ENCODE measurements around the gene XXYLT1.

Gene XXYLT1

DNA sequence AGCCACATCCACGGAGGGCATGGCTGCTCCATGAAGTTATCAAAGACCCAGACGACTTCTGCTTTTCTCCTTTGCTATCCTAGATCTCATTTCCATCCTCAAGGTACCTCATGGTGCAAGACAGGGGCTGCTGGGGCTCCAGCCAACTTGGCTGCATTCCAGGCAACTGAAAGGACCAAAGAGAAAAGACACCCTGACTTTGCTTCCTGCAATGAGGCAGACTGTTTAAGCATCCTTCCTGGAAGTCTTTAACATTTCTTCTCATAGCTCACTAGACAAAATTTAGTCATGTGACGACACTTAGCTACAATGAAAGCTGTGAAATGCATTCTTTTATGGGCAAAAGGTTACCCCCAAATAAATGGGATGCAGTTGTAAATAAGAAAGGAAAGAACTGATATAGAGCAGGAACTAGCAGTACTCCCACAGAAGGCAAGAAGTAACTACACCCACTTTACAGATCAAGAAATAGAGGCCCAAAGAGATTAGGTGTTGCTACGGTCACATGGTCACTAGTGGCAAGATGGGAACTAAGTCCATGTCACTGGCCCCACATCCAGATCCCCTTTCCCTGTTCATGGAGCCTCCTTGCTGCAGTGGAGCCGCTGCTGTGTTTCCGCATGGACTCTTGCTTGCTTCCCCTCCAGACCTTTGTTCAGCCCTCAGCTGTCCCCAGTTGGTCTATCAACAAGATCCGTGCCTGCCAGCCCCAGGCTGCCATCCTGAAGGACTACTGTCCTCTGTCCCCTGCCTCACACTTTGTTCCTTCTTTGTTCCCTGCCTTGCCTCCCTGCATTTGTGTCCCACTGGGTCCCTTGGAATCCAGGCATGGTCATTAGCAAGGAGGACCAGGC, 107.0 kb downstream of the XXYLT1 start:
- Histone ChIP-seq H3K4me1 (ENCODE audit: insufficient read depth, low read length, severe bottlenecking) (no peaks in the 10 kb centered on the region), H3K79me2 (ENCODE audit: insufficient read depth, low read length) (no peaks in the 10 kb centered on the region), H3K27me3 (ENCODE audit: insufficient read depth, low read length) (0 out of 2 replicates have a peak, but pooled peaks cover 3% of the 10 kb centered on the region), H3K27ac (ENCODE audit: low read depth, low read length, poor library complexity, severe bottlenecking) (no peak overlapping the region), H3K9ac (ENCODE audit: low read length) (no peak overlapping the region), H2AFZ (ENCODE audit: low read length) (no peak overlapping the region), H3K36me3 (ENCODE audit: insufficient read depth, low read length) (no peaks in the 10 kb centered on the region), H3K4me3 (ENCODE audit: low read depth, low read length, poor library complexity, severe bottlenecking) (no peak overlapping the region), H4K20me1 (ENCODE audit: insufficient read depth, low read length) (no peaks in the 10 kb centered on the region), H3K9me2 (ENCODE audit: low read depth, low read length) (no peaks in the 10 kb centered on the region), H3K4me2 (ENCODE audit: low read length) (no peak overlapping the region), H3F3A (ENCODE audit: insufficient read depth, low read length) (no peaks in the 10 kb centered on the region), H3K9me3 (ENCODE audit: low read length) (no peaks in the 10 kb centered on the region)
- TF ChIP-seq EZH2 (IDR thresholded peaks at IDR 0.05; ENCODE audit: borderline replicate concordance, low read length), result no peak
- TF ChIP-seq, protein P1, sequence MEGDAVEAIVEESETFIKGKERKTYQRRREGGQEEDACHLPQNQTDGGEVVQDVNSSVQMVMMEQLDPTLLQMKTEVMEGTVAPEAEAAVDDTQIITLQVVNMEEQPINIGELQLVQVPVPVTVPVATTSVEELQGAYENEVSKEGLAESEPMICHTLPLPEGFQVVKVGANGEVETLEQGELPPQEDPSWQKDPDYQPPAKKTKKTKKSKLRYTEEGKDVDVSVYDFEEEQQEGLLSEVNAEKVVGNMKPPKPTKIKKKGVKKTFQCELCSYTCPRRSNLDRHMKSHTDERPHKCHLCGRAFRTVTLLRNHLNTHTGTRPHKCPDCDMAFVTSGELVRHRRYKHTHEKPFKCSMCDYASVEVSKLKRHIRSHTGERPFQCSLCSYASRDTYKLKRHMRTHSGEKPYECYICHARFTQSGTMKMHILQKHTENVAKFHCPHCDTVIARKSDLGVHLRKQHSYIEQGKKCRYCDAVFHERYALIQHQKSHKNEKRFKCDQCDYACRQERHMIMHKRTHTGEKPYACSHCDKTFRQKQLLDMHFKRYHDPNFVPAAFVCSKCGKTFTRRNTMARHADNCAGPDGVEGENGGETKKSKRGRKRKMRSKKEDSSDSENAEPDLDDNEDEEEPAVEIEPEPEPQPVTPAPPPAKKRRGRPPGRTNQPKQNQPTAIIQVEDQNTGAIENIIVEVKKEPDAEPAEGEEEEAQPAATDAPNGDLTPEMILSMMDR (IDR thresholded peaks at IDR 0.05; ENCODE audit: low read length), result no peak

DNA sequence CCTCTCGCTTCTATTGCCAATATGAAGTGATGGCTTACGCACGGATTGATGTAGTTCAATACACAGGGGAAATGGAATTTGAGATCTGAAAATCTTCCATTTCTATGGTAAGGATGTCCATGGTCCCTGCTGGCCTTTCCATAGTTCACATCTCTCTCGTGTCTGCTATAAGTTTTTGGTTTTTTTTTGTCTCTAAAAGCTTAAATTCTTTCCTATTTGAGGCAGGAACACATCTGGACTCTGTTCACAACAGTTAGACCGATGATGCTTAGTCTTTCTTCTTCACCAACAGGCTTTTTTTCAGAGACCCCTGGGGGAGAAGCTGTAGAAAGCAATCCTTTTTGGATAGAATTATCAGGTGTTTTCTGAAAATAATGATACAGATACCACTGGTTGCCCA, 108.1 kb downstream of the XXYLT1 start:
- Histone ChIP-seq H3K36me3 (ENCODE audit: insufficient read depth, low read length) (no peaks in the 10 kb centered on the region), H4K20me1 (ENCODE audit: insufficient read depth, low read length) (no peaks in the 10 kb centered on the region), H3K4me3 (ENCODE audit: low read depth, low read length, poor library complexity, severe bottlenecking) (no peak overlapping the region), H3K9me3 (ENCODE audit: low read length) (no peaks in the 10 kb centered on the region), H3K4me1 (ENCODE audit: insufficient read depth, low read length, severe bottlenecking) (peaks cover under 1% of the 10 kb centered on the region), H3K4me2 (ENCODE audit: low read length) (no peak overlapping the region), H3K9ac (ENCODE audit: low read length) (no peak overlapping the region), H3K27me3 (ENCODE audit: insufficient read depth, low read length) (0 out of 2 replicates have a peak, but pooled peaks cover 3% of the 10 kb centered on the region), H3K27ac (ENCODE audit: low read depth, low read length, poor library complexity, severe bottlenecking) (no peak overlapping the region), H3K79me2 (ENCODE audit: insufficient read depth, low read length) (no peaks in the 10 kb centered on the region), H3F3A (ENCODE audit: insufficient read depth, low read length) (no peaks in the 10 kb centered on the region), H2AFZ (ENCODE audit: low read length) (no peak overlapping the region), H3K9me2 (ENCODE audit: low read depth, low read length) (no peaks in the 10 kb centered on the region)
- TF ChIP-seq, protein P1 (IDR thresholded peaks at IDR 0.05; ENCODE audit: low read length), result no peak
- TF ChIP-seq EZH2 (IDR thresholded peaks at IDR 0.05; ENCODE audit: borderline replicate concordance, low read length), result no peak

DNA sequence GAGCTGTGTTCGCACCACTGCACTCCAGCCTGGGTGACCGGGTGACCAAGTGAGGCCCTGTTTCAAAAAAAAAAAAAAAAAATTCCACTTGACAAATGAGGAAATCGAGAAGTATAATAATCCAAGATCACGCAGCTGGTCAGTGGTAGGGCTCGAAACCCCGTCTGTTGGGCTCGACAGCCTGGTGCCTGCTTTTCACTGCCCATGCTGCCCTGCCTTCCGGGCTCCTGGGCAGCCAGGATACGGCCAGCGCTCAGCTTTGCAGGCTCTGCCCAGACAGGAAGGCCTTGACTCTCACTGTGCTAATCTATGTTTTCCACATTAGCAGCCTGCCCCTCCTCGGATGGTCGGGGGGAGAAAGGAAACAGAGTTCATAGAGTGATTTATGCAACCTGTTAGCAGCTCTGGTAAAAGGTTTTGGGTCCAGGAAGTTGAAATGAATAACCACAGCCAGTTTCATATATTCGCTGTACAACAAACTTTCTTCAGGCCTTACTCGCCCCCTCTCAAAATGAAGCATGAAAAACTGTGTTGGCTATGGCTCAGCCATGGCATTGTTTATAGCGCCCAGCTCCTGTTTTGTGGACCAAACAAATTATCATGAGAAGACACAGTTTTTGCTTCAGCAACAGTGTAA, 108.8 kb downstream of the XXYLT1 start:
- Histone ChIP-seq H3K9me2 (ENCODE audit: low read depth, low read length) (no peaks in the 10 kb centered on the region), H3K9me3 (ENCODE audit: low read length) (no peaks in the 10 kb centered on the region), H3K4me2 (ENCODE audit: low read length) (no peak overlapping the region), H3K36me3 (ENCODE audit: insufficient read depth, low read length) (no peaks in the 10 kb centered on the region), H2AFZ (ENCODE audit: low read length) (no peak overlapping the region), H3K4me3 (ENCODE audit: low read depth, low read length, poor library complexity, severe bottlenecking) (no peak overlapping the region), H3K9ac (ENCODE audit: low read length) (no peak overlapping the region), H3K27ac (ENCODE audit: low read depth, low read length, poor library complexity, severe bottlenecking) (no peak overlapping the region), H4K20me1 (ENCODE audit: insufficient read depth, low read length) (no peaks in the 10 kb centered on the region), H3F3A (ENCODE audit: insufficient read depth, low read length) (no peaks in the 10 kb centered on the region), H3K4me1 (ENCODE audit: insufficient read depth, low read length, severe bottlenecking) (peaks cover 7% of the 10 kb centered on the region), H3K79me2 (ENCODE audit: insufficient read depth, low read length) (no peaks in the 10 kb centered on the region), H3K27me3 (ENCODE audit: insufficient read depth, low read length) (0 out of 2 replicates have a peak, but pooled peaks cover 3% of the 10 kb centered on the region)
- no peak for TF ChIP-seq EZH2 (IDR thresholded peaks at IDR 0.05; ENCODE audit: borderline replicate concordance, low read length)
- TF ChIP-seq, protein P1 (IDR thresholded peaks at IDR 0.05; ENCODE audit: low read length), result no peak
